ENCODE measurements around the gene RPUSD1.
"Not testable (repeated sequence)": the region's sequence is repeated elsewhere in the genome, so short reads cannot be mapped to it uniquely, and the experiment has no call there.

Gene RPUSD1

GRCh38 chr16:749010-749409 lies 39.2 kb downstream of the RPUSD1 start:
- DNase-seq (ENCODE audit: low read depth, low spot score), result no peak

GRCh38 chr16:747978-748746 lies 40.0 kb downstream of the RPUSD1 start:
- no peak for DNase-seq (ENCODE audit: low read depth, low spot score)

GRCh38 chr16:746637-747036 lies 41.5 kb downstream of the RPUSD1 start:
- no peak for DNase-seq (ENCODE audit: low read depth, low spot score)

GRCh38 chr16:745739-746138 lies 42.4 kb downstream of the RPUSD1 start:
- peak; percentile 69 for DNase-seq (ENCODE audit: low read depth, low spot score)

- DNase-seq (ENCODE audit: low read depth, low spot score), result peak; percentile 16
Measured at GRCh38 chr16:743794-744500, 44.2 kb downstream of the RPUSD1 start.

GRCh38 chr16:742894-743293 lies 45.3 kb downstream of the RPUSD1 start:
- not testable (repeated sequence) for DNase-seq (ENCODE audit: low read depth, low spot score)

- DNase-seq (ENCODE audit: low read depth, low spot score), result no peak
Measured at GRCh38 chr16:741986-742629, 46.1 kb downstream of the RPUSD1 start.

DNA sequence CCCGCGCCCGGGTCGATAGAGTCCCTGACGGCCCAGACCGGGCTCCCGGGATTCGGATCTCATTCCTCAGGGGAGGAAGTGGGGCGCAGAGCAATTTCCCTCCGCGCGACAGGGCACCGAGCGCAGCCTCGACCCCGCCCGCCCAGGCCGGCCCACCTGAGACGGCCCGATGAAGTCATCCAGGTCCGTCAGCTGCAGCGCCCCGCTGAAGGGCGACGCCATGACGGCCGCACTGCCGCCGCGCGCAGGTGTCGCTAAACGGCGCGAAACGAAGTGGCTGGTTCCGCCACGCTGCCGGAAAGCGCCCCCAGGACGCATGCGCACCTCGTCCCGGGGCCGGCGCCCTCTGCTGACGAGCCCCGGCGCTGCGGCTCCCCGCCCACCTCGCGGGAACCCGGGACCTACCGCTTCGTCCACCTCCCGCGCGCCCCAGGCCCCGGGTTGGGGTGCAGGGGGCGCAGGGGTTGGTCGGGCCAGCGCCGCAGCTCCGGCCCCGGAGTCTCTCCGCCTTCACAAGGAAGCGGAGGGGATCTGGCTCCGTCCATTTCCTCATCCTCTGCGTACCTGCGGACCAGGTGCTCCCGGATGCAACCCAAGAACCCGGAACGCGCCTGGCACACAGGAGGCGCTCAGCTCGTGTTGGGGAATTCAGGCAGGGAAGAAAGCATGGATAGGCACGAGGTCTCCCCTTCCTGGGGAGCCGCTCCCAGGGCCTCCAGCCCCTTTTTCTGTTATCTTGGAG lies 47.2 kb downstream of the RPUSD1 start, which contains the start of gene CIAO3:
CIAO3 (minus strand) TSS at position 234 of the 742 bp plus-strand sequence; CDS start at position 222, 12 bp downstream.
- DNase-seq (ENCODE audit: low read depth, low spot score), result peak; percentile 93

- DNase-seq (ENCODE audit: low read depth, low spot score), result no peak
Measured at GRCh38 chr16:740459-740763, 47.8 kb downstream of the RPUSD1 start.

GRCh38 chr16:739560-740458 lies 48.4 kb downstream of the RPUSD1 start:
- peak; percentile 8 for DNase-seq (ENCODE audit: low read depth, low spot score)

GRCh38 chr16:736936-737481 lies 51.2 kb downstream of the RPUSD1 start:
- DNase-seq (ENCODE audit: low read depth, low spot score), result no peak

DNA sequence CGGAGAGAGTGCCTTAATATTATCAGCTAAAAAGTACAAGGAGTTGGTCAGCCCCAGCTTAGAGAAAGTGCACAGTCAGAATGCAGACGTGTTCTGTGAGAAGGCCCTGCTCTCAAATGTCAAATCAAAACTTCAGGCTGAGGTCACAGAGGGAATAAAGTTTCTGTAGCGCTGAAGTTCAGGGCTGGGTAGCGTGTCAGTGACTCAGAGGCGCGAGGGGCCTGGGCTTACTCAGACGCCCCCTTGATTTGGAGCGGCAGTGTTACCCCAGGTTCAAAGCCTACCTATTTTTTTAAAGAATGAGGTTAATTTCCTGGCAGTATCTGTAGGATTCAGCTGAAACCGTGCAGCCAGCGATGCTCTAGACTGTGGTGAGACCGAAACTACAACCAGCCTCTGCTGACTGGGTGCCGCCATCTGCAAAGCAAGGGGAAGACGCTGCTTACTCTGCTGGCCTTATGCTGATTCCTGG lies 52.2 kb downstream of the RPUSD1 start:
- no peak for DNase-seq (ENCODE audit: low read depth, low spot score)

DNA sequence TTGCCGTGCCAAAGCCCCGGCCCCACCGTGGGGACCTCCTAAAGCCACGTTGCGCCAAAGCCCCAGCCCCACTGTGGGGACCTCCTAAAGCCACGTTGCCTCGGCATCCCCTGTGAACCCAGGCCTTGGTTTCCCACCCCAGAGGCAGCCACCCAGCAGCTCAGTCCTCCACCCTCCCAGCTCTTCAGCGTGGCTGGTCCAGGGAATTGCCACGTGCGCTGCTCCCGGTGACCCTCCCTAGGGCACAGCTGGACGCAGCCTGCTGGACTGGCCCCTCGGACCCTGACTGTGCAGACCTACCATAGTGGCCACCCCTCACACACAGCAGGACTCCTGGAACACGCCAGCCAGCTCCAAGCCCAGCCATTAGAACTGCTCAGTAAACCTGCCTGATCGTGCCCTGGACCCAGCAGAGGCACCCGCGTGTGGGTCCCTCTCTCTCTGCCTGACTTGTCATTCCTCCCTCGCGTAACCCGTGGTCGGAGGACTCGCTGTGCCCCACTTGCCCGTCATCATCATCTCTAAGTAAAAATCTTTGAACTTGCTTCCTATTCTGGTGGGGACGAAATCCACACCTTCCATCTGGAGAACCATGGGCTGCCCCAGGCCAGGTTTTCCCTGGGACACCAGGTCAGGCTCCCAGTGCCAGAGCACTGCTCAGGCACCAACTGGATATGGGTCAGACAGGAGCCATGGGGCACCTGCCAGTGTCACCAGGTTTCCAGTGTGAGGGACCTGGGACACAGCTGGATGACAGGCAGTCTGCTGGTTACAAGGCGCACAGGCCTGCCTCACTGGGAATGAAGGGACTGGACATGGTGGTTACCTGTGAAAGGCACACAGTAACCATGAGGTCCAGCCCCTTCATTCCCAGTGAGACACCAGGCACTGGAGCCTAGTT lies 53.0 kb downstream of the RPUSD1 start:
- no peak for DNase-seq (ENCODE audit: low read depth, low spot score)

All from ELF-1 (cell line).